Activated naive CD8-positive, alpha-beta T cell treated with anti-CD3 and anti-CD28 coated beads for 36 hours (primary cell): ENCODE results near the gene LATS1. TPM values are rescaled to one million over a fixed set of nuclear protein-coding genes. Genes with fewer than 3 reads are reported as not detected.
"Not testable (repeated sequence)": the region's sequence is repeated elsewhere in the genome, so short reads cannot be mapped to it uniquely, and the experiment has no call there.

Experiments
- DNase-seq: peaks from one replicate; pipeline ENCODE4 v3.0.0; 2021
- H3K27ac Mint-ChIP-seq: one replicate; pipeline ENCODE4 v1.8.0; 2022; ENCODE audit warnings: mild to moderate bottlenecking, moderate library complexity, mixed read lengths
- H3K27me3 Mint-ChIP-seq: one replicate; pipeline ENCODE4 v1.8.0; 2022; ENCODE audit warnings: mild to moderate bottlenecking, mixed read lengths
- H3K36me3 Mint-ChIP-seq: one replicate; pipeline ENCODE4 v1.8.0; 2021; ENCODE audit warnings: mild to moderate bottlenecking, mixed read lengths
- H3K4me1 Mint-ChIP-seq: one replicate; pipeline ENCODE4 v1.8.0; 2021; ENCODE audit warnings: mixed read lengths
- H3K4me3 Mint-ChIP-seq: one replicate; pipeline ENCODE4 v1.8.0; 2022; ENCODE audit warnings: mild to moderate bottlenecking, moderate library complexity, mixed read lengths
- H3K9me3 Mint-ChIP-seq: one replicate; pipeline ENCODE4 v1.8.0; 2022; ENCODE audit warnings: mixed read lengths
- total RNA-seq, 2 experiments: library from RNA; stranded (reverse); gene quantifications; one replicate each; pipeline ENCODE4 v1.2.3, GENCODE V29; 2021

LATS1 gene
- total RNA-seq, 2 experiments from 2014 or later = 19.7 to 21.6 TPM

GRCh38 chr6:149711711-149712110, 6.2 kb downstream of the LATS1 start:
- H3K27ac Mint-ChIP-seq = no peak overlapping the region
- no peaks in the 10 kb centered on the region for H3K27me3 Mint-ChIP-seq
- peaks cover 61% of the 10 kb centered on the region for H3K4me1 Mint-ChIP-seq
- DNase-seq = no peak
- peaks cover 5% of the 10 kb centered on the region for H3K36me3 Mint-ChIP-seq
- no peaks in the 10 kb centered on the region for H3K9me3 Mint-ChIP-seq
- no peak overlapping the region for H3K4me3 Mint-ChIP-seq

GRCh38 chr6:149701714-149702113, 16.2 kb downstream of the LATS1 start:
- H3K4me1 Mint-ChIP-seq = peaks cover 38% of the 10 kb centered on the region
- H3K27me3 Mint-ChIP-seq = no peaks in the 10 kb centered on the region
- H3K9me3 Mint-ChIP-seq = no peaks in the 10 kb centered on the region
- H3K4me3 Mint-ChIP-seq = no peak overlapping the region
- no peak for DNase-seq
- H3K27ac Mint-ChIP-seq = no peak overlapping the region
- peaks cover 3% of the 10 kb centered on the region for H3K36me3 Mint-ChIP-seq

- no peaks in the 10 kb centered on the region for H3K27me3 Mint-ChIP-seq
- peaks cover 27% of the 10 kb centered on the region for H3K4me1 Mint-ChIP-seq
- peaks cover 1% of the 10 kb centered on the region for H3K36me3 Mint-ChIP-seq
- no peaks in the 10 kb centered on the region for H3K9me3 Mint-ChIP-seq
- H3K4me3 Mint-ChIP-seq = no peak overlapping the region
- no peak for DNase-seq
- H3K27ac Mint-ChIP-seq = no peak overlapping the region
These were observed 18.8 kb downstream of the LATS1 start for GRCh38 chr6:149699150-149699549.

- no peaks in the 10 kb centered on the region for H3K9me3 Mint-ChIP-seq
- peaks cover 1% of the 10 kb centered on the region for H3K36me3 Mint-ChIP-seq
- peaks cover 23% of the 10 kb centered on the region for H3K4me1 Mint-ChIP-seq
- no peaks in the 10 kb centered on the region for H3K27me3 Mint-ChIP-seq
- no peak overlapping the region for H3K27ac Mint-ChIP-seq
- DNase-seq = no peak
- no peak overlapping the region for H3K4me3 Mint-ChIP-seq
These were observed 19.7 kb downstream of the LATS1 start for GRCh38 chr6:149698175-149698574.

- Mint-ChIP-seq H3K36me3 (peaks cover 2% of the 10 kb centered on the region), H3K4me1 (peaks cover 21% of the 10 kb centered on the region), H3K4me3 (no peak overlapping the region), H3K27ac (no peak overlapping the region), H3K9me3 (no peaks in the 10 kb centered on the region), H3K27me3 (no peaks in the 10 kb centered on the region)
- no peak for DNase-seq
These were observed 21.0 kb downstream of the LATS1 start for GRCh38 chr6:149696901-149697300.

GRCh38 chr6:149694921-149695320, 23.0 kb downstream of the LATS1 start:
- Mint-ChIP-seq H3K9me3 (no peaks in the 10 kb centered on the region), H3K4me1 (peaks cover 22% of the 10 kb centered on the region), H3K27ac (no peak overlapping the region), H3K4me3 (no peak overlapping the region), H3K36me3 (peaks cover 11% of the 10 kb centered on the region), H3K27me3 (no peaks in the 10 kb centered on the region)
- DNase-seq = no peak

- peaks cover 19% of the 10 kb centered on the region for H3K36me3 Mint-ChIP-seq
- no peak overlapping the region for H3K27ac Mint-ChIP-seq
- peaks cover 20% of the 10 kb centered on the region for H3K4me1 Mint-ChIP-seq
These were observed 26.7 kb downstream of the LATS1 start for GRCh38 chr6:149691201-149691600.

GRCh38 chr6:149686230-149686629, 31.7 kb downstream of the LATS1 start:
- no peaks in the 10 kb centered on the region for H3K27me3 Mint-ChIP-seq
- no peaks in the 10 kb centered on the region for H3K9me3 Mint-ChIP-seq
- H3K4me1 Mint-ChIP-seq = peaks cover 21% of the 10 kb centered on the region
- H3K36me3 Mint-ChIP-seq = peaks cover 25% of the 10 kb centered on the region
- peak overlapping the region; percentile 76 for H3K27ac Mint-ChIP-seq
- no peak for DNase-seq
- H3K4me3 Mint-ChIP-seq = no peak overlapping the region

More at GRCh38 chr6:149691201-149691600, 26.7 kb downstream of the LATS1 start:
- H3K9me3 Mint-ChIP-seq = no peaks in the 10 kb centered on the region
- no peak for DNase-seq
- no peaks in the 10 kb centered on the region for H3K27me3 Mint-ChIP-seq
- no peak overlapping the region for H3K4me3 Mint-ChIP-seq

- H3K4me1 Mint-ChIP-seq = peaks cover 26% of the 10 kb centered on the region
- no peaks in the 10 kb centered on the region for H3K27me3 Mint-ChIP-seq
- H3K9me3 Mint-ChIP-seq = no peaks in the 10 kb centered on the region
- H3K27ac Mint-ChIP-seq = no peak overlapping the region
- peaks cover 33% of the 10 kb centered on the region for H3K36me3 Mint-ChIP-seq
- no peak overlapping the region for H3K4me3 Mint-ChIP-seq
- DNase-seq = no peak
These were observed 34.5 kb downstream of the LATS1 start for GRCh38 chr6:149683256-149683859.

GRCh38 chr6:149681845-149682244, 36.1 kb downstream of the LATS1 start:
- peaks cover 33% of the 10 kb centered on the region for H3K36me3 Mint-ChIP-seq
- not testable (repeated sequence) for H3K27ac Mint-ChIP-seq, H3K4me3 Mint-ChIP-seq, H3K27me3 Mint-ChIP-seq, DNase-seq, H3K9me3 Mint-ChIP-seq
- H3K4me1 Mint-ChIP-seq = peaks cover 19% of the 10 kb centered on the region

- Mint-ChIP-seq H3K4me3 (no peak overlapping the region), H3K36me3 (peaks cover 27% of the 10 kb centered on the region), H3K9me3 (no peaks in the 10 kb centered on the region), H3K27ac (no peak overlapping the region), H3K4me1 (peaks cover 12% of the 10 kb centered on the region), H3K27me3 (no peaks in the 10 kb centered on the region)
- DNase-seq = no peak
These were observed 36.7 kb downstream of the LATS1 start for GRCh38 chr6:149681209-149681608.

- Mint-ChIP-seq H3K36me3 (peaks cover 26% of the 10 kb centered on the region), H3K27me3 (no peaks in the 10 kb centered on the region), H3K27ac (no peak overlapping the region), H3K4me3 (no peak overlapping the region), H3K9me3 (no peaks in the 10 kb centered on the region), H3K4me1 (peaks cover 9% of the 10 kb centered on the region)
- no peak for DNase-seq
These were observed 37.4 kb downstream of the LATS1 start for GRCh38 chr6:149680503-149680902.

GRCh38 chr6:149672265-149672664, 45.6 kb downstream of the LATS1 start:
- H3K27me3 Mint-ChIP-seq, DNase-seq, H3K9me3 Mint-ChIP-seq, H3K4me3 Mint-ChIP-seq, H3K4me1 Mint-ChIP-seq, H3K27ac Mint-ChIP-seq: not testable (repeated sequence)
- H3K36me3 Mint-ChIP-seq = peaks cover 15% of the 10 kb centered on the region

- Mint-ChIP-seq H3K4me3 (no peak overlapping the region), H3K4me1 (peaks cover 8% of the 10 kb centered on the region), H3K27ac (peak overlapping the region; percentile 51), H3K27me3 (no peaks in the 10 kb centered on the region), H3K9me3 (no peaks in the 10 kb centered on the region), H3K36me3 (peaks cover 9% of the 10 kb centered on the region)
- DNase-seq = no peak
These were observed 57.9 kb downstream of the LATS1 start for GRCh38 chr6:149660028-149660427.

- peaks cover 7% of the 10 kb centered on the region for H3K36me3 Mint-ChIP-seq
- peaks cover 8% of the 10 kb centered on the region for H3K4me1 Mint-ChIP-seq
- H3K9me3 Mint-ChIP-seq = no peaks in the 10 kb centered on the region
- no peak overlapping the region for H3K4me3 Mint-ChIP-seq
- no peak overlapping the region for H3K27ac Mint-ChIP-seq
- DNase-seq = no peak
- no peaks in the 10 kb centered on the region for H3K27me3 Mint-ChIP-seq
These were observed 60.5 kb downstream of the LATS1 start for GRCh38 chr6:149657441-149657840.

GRCh38 chr6:149651056-149651455, 66.8 kb downstream of the LATS1 start:
- Mint-ChIP-seq H3K4me1 (peaks cover 16% of the 10 kb centered on the region), H3K9me3 (no peaks in the 10 kb centered on the region), H3K27ac (no peak overlapping the region), H3K4me3 (no peak overlapping the region), H3K27me3 (no peaks in the 10 kb centered on the region), H3K36me3 (no peaks in the 10 kb centered on the region)
- no peak for DNase-seq
